ENCODE data around the gene CAMK1D.
"Not testable (repeated sequence)": the region's sequence is repeated elsewhere in the genome, so short reads cannot be mapped to it uniquely, and the experiment has no call there.

DNA sequence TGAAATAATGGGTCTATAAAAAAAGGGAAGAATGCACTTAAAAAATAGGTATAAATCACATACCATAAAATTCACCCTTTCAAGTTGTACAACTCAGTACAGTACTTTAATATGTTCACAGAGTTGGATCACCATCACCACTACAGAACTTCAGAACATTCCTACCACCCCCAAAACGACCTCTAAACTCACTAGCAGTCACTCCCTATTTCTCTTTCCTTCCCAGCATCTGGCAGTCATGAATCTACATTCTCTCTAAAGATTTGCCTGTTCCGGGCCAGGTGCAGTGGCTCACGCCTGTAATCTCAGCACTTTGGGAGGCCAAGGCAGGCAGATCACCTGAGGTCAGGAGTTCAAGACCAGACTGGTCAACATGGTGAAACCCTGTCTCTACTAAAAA lies 394.1 kb downstream of the CAMK1D start:
- TF ChIP-seq, protein P1, sequence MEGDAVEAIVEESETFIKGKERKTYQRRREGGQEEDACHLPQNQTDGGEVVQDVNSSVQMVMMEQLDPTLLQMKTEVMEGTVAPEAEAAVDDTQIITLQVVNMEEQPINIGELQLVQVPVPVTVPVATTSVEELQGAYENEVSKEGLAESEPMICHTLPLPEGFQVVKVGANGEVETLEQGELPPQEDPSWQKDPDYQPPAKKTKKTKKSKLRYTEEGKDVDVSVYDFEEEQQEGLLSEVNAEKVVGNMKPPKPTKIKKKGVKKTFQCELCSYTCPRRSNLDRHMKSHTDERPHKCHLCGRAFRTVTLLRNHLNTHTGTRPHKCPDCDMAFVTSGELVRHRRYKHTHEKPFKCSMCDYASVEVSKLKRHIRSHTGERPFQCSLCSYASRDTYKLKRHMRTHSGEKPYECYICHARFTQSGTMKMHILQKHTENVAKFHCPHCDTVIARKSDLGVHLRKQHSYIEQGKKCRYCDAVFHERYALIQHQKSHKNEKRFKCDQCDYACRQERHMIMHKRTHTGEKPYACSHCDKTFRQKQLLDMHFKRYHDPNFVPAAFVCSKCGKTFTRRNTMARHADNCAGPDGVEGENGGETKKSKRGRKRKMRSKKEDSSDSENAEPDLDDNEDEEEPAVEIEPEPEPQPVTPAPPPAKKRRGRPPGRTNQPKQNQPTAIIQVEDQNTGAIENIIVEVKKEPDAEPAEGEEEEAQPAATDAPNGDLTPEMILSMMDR (IDR thresholded peaks at IDR 0.05): not testable (repeated sequence)
- TF ChIP-seq POLR2A (IDR thresholded peaks at IDR 0.05): not testable (repeated sequence)

Measured in heart left ventricle (tissue), 13 donors.